CD4-positive, alpha-beta T cell (primary cell): ENCODE results near the gene PPP2R2C. TPM values are rescaled to one million over a fixed set of nuclear protein-coding genes. Genes with fewer than 3 reads are reported as not detected.

Source experiments
- ATAC-seq: fragments of 200-7000 bp; cut with Tn5 transposase; one replicate; pipeline ENCODE4 v1.10.0; 2022; ENCODE audit warnings: mild to moderate bottlenecking; ENCODE audit not compliant: poor library complexity
- CTCF ChIA-PET: fragments of 350-600 bp; sonication (Branson Sonifier 250); formaldehyde crosslinking; loops from one replicate; lab custom pipeline; 2021; ENCODE audit warnings: antibody characterized with exemption, inconsistent platforms; lab: Charles Lee
- POLR2A ChIA-PET: fragments of 350-600 bp; sonication (Branson Sonifier 250); formaldehyde crosslinking; loops from one replicate; lab custom pipeline; 2021; ENCODE audit warnings: antibody characterized with exemption, inconsistent platforms; lab: Charles Lee
- DNase-seq, 14 experiments: peaks; one replicate each; pipeline ENCODE4 v3.0.0-alpha.2; 2013 to 2020; ENCODE audit warnings: mixed read lengths in 2 of 14
- H3K27ac ChIP-seq, 2 donors: one replicate each; pipeline versions ENCODE4 v1.5.1 to v1.7.0; 2013; ENCODE audit warnings: low read length in 2 of 2, low read depth in 1 of 2, mild to moderate bottlenecking in 1 of 2
- H3K27me3 ChIP-seq, 2 experiments: 1 replicate in 1 of 2; 2 replicates in 1 of 2; pipeline versions ENCODE4 v1.6.1 to v1.7.0; 2013; ENCODE audit warnings: low read length in 2 of 2, control low read depth in 1 of 2, mild to moderate bottlenecking in 1 of 2, moderate library complexity in 1 of 2; ENCODE audit not compliant: insufficient read depth in 2 of 2, control insufficient read depth in 1 of 2
- H3K36me3 ChIP-seq: one replicate; pipeline ENCODE4 v1.6.1; 2013; ENCODE audit warnings: low read length, control low read depth; ENCODE audit not compliant: insufficient read depth
- H3K4me1 ChIP-seq: one replicate; pipeline ENCODE4 v1.6.1; 2013; ENCODE audit warnings: low read length, control low read depth; ENCODE audit not compliant: insufficient read depth
- H3K4me3 ChIP-seq: one replicate; pipeline ENCODE4 v1.5.1; 2013; ENCODE audit warnings: mild to moderate bottlenecking, low read length, moderate library complexity
- H3K9me3 ChIP-seq, 2 experiments: 1 replicate in 1 of 2; 2 replicates in 1 of 2; pipeline versions ENCODE4 v1.6.1 to v1.7.0; 2013; ENCODE audit warnings: low read length in 2 of 2, mild to moderate bottlenecking in 2 of 2, control low read depth in 1 of 2, moderate library complexity in 1 of 2; ENCODE audit not compliant: control insufficient read depth in 1 of 2, insufficient read depth in 1 of 2
- H3K27ac Mint-ChIP-seq: one replicate; pipeline ENCODE4 v1.8.0; 2020; ENCODE audit warnings: mixed read lengths
- H3K27me3 Mint-ChIP-seq: one replicate; pipeline ENCODE4 v1.8.0; 2021; ENCODE audit warnings: mixed read lengths
- H3K36me3 Mint-ChIP-seq: one replicate; pipeline ENCODE4 v1.8.0; 2021; ENCODE audit warnings: low read depth, mixed read lengths
- H3K4me1 Mint-ChIP-seq: one replicate; pipeline ENCODE4 v1.8.0; 2021; ENCODE audit warnings: low read depth, mixed read lengths
- H3K4me3 Mint-ChIP-seq: one replicate; pipeline ENCODE4 v1.8.0; 2020; ENCODE audit warnings: mild to moderate bottlenecking, mixed read lengths
- H3K9me3 Mint-ChIP-seq: one replicate; pipeline ENCODE4 v1.8.0; 2020; ENCODE audit warnings: mixed read lengths
- intact Hi-C, 2 experiments: fragments of 100-400 bp; cut with DNase I in 1 of 2; cut with micrococcal nuclease in 1 of 2; formaldehyde crosslinking; loops; one replicate each; pipeline versions ENCODE4 v1.15.1 to v1.9.0; 2023 to 2025; cut with DNase I, micrococcal nuclease
- total RNA-seq, 174 experiments: library from RNA in 2 of 174; stranded (reverse) in 2 of 174; gene quantifications; one replicate each; pipeline ENCODE4 v1.2.3 and lab custom pipeline; 2021 to 2026
- TF ChIP-seq, protein P1 (sequence below): fragments of 200-600 bp; IDR thresholded peaks from one replicate; pipeline ENCODE4 v1.8.0; 2022; ENCODE audit warnings: antibody characterized with exemption, mild to moderate bottlenecking

PPP2R2C gene
- total RNA-seq, 2 experiments from 2014 or later = not detected

GRCh38 chr4:6448476-6449170 lies 23.8 kb downstream of the PPP2R2C start:
- ATAC-seq (no peak), DNase-seq (no peak)
- H3K9me3 ChIP-seq = peaks cover 0 to 3% of the 10 kb centered on the region in 2 experiments
- H3K27me3 ChIP-seq = peaks cover 0 to 2% of the 10 kb centered on the region in 2 experiments
- TF ChIP-seq, protein P1, sequence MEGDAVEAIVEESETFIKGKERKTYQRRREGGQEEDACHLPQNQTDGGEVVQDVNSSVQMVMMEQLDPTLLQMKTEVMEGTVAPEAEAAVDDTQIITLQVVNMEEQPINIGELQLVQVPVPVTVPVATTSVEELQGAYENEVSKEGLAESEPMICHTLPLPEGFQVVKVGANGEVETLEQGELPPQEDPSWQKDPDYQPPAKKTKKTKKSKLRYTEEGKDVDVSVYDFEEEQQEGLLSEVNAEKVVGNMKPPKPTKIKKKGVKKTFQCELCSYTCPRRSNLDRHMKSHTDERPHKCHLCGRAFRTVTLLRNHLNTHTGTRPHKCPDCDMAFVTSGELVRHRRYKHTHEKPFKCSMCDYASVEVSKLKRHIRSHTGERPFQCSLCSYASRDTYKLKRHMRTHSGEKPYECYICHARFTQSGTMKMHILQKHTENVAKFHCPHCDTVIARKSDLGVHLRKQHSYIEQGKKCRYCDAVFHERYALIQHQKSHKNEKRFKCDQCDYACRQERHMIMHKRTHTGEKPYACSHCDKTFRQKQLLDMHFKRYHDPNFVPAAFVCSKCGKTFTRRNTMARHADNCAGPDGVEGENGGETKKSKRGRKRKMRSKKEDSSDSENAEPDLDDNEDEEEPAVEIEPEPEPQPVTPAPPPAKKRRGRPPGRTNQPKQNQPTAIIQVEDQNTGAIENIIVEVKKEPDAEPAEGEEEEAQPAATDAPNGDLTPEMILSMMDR = no peak
- H3K9me3 Mint-ChIP-seq = no peaks in the 10 kb centered on the region
- POLR2A ChIA-PET = no interaction called here
- CTCF ChIA-PET = no interaction called here
- H3K36me3 ChIP-seq = no peaks in the 10 kb centered on the region
- no peak overlapping the region for H3K4me3 Mint-ChIP-seq
- no peaks in the 10 kb centered on the region for H3K4me1 ChIP-seq
- no peaks in the 10 kb centered on the region for H3K4me1 Mint-ChIP-seq
- no peak overlapping the region for H3K27ac ChIP-seq
- H3K4me3 ChIP-seq = no peak overlapping the region
- H3K36me3 Mint-ChIP-seq = no peaks in the 10 kb centered on the region
- intact Hi-C loops = no loop called here
- H3K27me3 Mint-ChIP-seq = peaks cover 28% of the 10 kb centered on the region
- H3K27ac Mint-ChIP-seq = no peak overlapping the region

GRCh38 chr4:6447672-6448171 lies 24.7 kb downstream of the PPP2R2C start:
- H3K4me1 ChIP-seq = no peaks in the 10 kb centered on the region
- no peak overlapping the region for H3K4me3 ChIP-seq
- Mint-ChIP-seq H3K9me3 (no peaks in the 10 kb centered on the region), H3K27me3 (peaks cover 28% of the 10 kb centered on the region), H3K4me1 (no peaks in the 10 kb centered on the region), H3K36me3 (no peaks in the 10 kb centered on the region), H3K27ac (no peak overlapping the region), H3K4me3 (no peak overlapping the region)
- H3K27me3 ChIP-seq = peaks cover 0 to 2% of the 10 kb centered on the region in 2 experiments
- H3K36me3 ChIP-seq = no peaks in the 10 kb centered on the region
- ChIA-PET CTCF (no interaction called here), POLR2A (no interaction called here)
- TF ChIP-seq, protein P1 = no peak
- intact Hi-C loops = no loop called here
- peaks cover 0 to 3% of the 10 kb centered on the region in 2 experiments for H3K9me3 ChIP-seq
- H3K27ac ChIP-seq = no peak overlapping the region
- ATAC-seq (no peak), DNase-seq (no peak)

DNA sequence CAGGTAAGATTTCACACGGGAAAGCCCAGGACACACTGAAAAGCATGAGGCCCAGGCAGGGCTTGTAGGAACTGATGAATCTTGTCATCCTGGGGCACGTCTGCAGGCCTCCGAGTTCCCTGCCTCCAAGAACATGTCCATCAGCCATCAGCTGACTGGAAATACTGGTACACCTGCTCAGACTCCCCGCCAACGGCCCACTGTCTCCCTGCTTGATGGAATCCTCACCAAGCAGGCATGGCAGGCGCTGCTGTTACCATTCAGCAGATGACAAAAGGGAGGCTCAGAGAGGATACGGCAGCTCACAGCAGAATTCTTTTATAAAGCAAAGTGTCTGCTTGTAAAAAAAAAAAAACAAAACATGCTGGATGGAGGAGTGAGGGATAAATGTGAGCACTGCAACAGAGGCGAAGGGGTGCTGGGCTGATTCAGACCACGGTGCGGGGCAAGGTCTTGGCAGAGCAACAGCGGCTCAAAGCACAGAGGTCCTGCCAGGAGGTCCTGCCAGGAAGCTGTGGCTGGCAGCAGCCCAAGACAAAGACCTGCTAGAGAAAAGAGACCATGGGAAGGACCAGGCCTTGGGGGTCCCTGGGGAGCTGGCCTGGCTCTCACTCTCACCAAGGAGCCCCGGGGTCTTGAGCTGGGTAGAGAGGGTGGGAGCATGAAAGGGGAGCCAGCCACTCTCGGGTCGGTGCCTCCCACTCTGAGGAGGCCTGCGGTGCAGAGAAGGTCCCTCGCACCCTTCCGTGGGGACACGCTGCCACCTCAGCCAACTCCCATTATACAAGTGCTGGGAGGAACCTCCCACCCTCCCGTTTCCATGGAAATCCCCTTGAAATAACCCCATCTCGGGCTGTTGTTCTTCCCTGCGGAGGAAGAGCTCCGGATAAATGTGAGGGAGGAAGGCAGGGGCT lies 25.6 kb downstream of the PPP2R2C start:
- no peaks in the 10 kb centered on the region for H3K36me3 Mint-ChIP-seq
- Histone ChIP-seq H3K27me3 (peaks cover 0 to 2% of the 10 kb centered on the region in 2 experiments), H3K4me1 (no peaks in the 10 kb centered on the region), H3K27ac (no peak overlapping the region), H3K36me3 (no peaks in the 10 kb centered on the region), H3K9me3 (peaks cover 0 to 8% of the 10 kb centered on the region in 2 experiments), H3K4me3 (no peak overlapping the region)
- intact Hi-C loops = no loop called here
- ChIA-PET CTCF (no interaction called here), POLR2A (no interaction called here)
- ATAC-seq (no peak), DNase-seq (no peak)
- no peak overlapping the region for H3K4me3 Mint-ChIP-seq
- peaks cover 28% of the 10 kb centered on the region for H3K27me3 Mint-ChIP-seq
- TF ChIP-seq, protein P1 = no peak
- H3K27ac Mint-ChIP-seq = no peak overlapping the region
- no peaks in the 10 kb centered on the region for H3K4me1 Mint-ChIP-seq
- no peaks in the 10 kb centered on the region for H3K9me3 Mint-ChIP-seq
